ENCODE data around the gene TNC. TPM values are rescaled to one million over a fixed set of nuclear protein-coding genes. Genes with fewer than 3 reads are reported as not detected.

Gene TNC
- total RNA-seq, 4 donors from 2014 or later, result 79.7 to 242 (median 161) TPM

- intact Hi-C loops (cut with DNase I; ENCODE audit: low total_unique reads), result no loop called here
Observed at GRCh38 chr9:115090486-115090885, 27.5 kb downstream of the TNC start.

GRCh38 chr9:115088860-115089259 is 29.1 kb downstream of the TNC start:
- H3K27ac ChIP-seq, result peak overlapping the region in 1 of 2 donors; percentile 48
- intact Hi-C loops (cut with DNase I; ENCODE audit: low total_unique reads), result no loop called here
- no peak for DNase-seq
- no peaks in the 10 kb centered on the region for H3K36me3 ChIP-seq
- no peaks in the 10 kb centered on the region for H3K9me3 ChIP-seq
- H3K27me3 ChIP-seq, result no peaks in the 10 kb centered on the region
- no peak overlapping the region for H3K4me3 ChIP-seq
- no peak for TF ChIP-seq POLR2A (IDR thresholded peaks at IDR 0.05)
- no peaks in the 10 kb centered on the region for H3K4me1 ChIP-seq

More at GRCh38 chr9:115090486-115090885, 27.5 kb downstream of the TNC start:
- H3K9me3 ChIP-seq, result no peaks in the 10 kb centered on the region
- TF ChIP-seq POLR2A (IDR thresholded peaks at IDR 0.05) (no peak), CTCF (IDR thresholded peaks at IDR 0.05) (no peak)
- peak overlapping the region in 1 of 2 donors; percentile 48 for H3K27ac ChIP-seq
- no peaks in the 10 kb centered on the region for H3K27me3 ChIP-seq
- H3K4me1 ChIP-seq, result no peaks in the 10 kb centered on the region
- DNase-seq, result no peak
- H3K4me3 ChIP-seq, result no peak overlapping the region
- H3K36me3 ChIP-seq, result no peaks in the 10 kb centered on the region

GRCh38 chr9:115086886-115087285 is 31.1 kb downstream of the TNC start:
- Histone ChIP-seq H3K36me3 (no peaks in the 10 kb centered on the region), H3K4me3 (no peak overlapping the region), H3K27ac (no peak overlapping the region), H3K9me3 (no peaks in the 10 kb centered on the region), H3K4me1 (no peaks in the 10 kb centered on the region), H3K27me3 (no peaks in the 10 kb centered on the region)
- TF ChIP-seq POLR2A (IDR thresholded peaks at IDR 0.05), result no peak
- TF ChIP-seq CTCF (IDR thresholded peaks at IDR 0.05), result no peak
- intact Hi-C loops (cut with DNase I; ENCODE audit: low total_unique reads), result no loop called here
- DNase-seq, result no peak

- intact Hi-C loops (cut with DNase I; ENCODE audit: low total_unique reads), result no loop called here
- no peak for TF ChIP-seq POLR2A (IDR thresholded peaks at IDR 0.05)
- TF ChIP-seq CTCF (IDR thresholded peaks at IDR 0.05), result no peak
- DNase-seq, result no peak
- no peaks in the 10 kb centered on the region for H3K36me3 ChIP-seq
- no peaks in the 10 kb centered on the region for H3K4me1 ChIP-seq
- H3K27me3 ChIP-seq, result no peaks in the 10 kb centered on the region
- H3K4me3 ChIP-seq, result no peak overlapping the region
- H3K27ac ChIP-seq, result no peak overlapping the region
- no peaks in the 10 kb centered on the region for H3K9me3 ChIP-seq
Observed at GRCh38 chr9:115086461-115086860, 31.5 kb downstream of the TNC start.

- no peak overlapping the region for H3K27ac ChIP-seq
- no peak for DNase-seq
- intact Hi-C loops (cut with DNase I; ENCODE audit: low total_unique reads), result no loop called here
- no peaks in the 10 kb centered on the region for H3K4me1 ChIP-seq
- H3K27me3 ChIP-seq, result no peaks in the 10 kb centered on the region
- H3K9me3 ChIP-seq, result no peaks in the 10 kb centered on the region
- TF ChIP-seq POLR2A (IDR thresholded peaks at IDR 0.05), result no peak
- H3K4me3 ChIP-seq, result no peak overlapping the region
- no peaks in the 10 kb centered on the region for H3K36me3 ChIP-seq
Observed at GRCh38 chr9:115085773-115086377, 32.1 kb downstream of the TNC start.

- H3K36me3 ChIP-seq, result no peaks in the 10 kb centered on the region
- DNase-seq, result no peak
- TF ChIP-seq CTCF (IDR thresholded peaks at IDR 0.05), result no peak
- TF ChIP-seq POLR2A (IDR thresholded peaks at IDR 0.05), result no peak
- H3K9me3 ChIP-seq, result no peaks in the 10 kb centered on the region
- H3K4me1 ChIP-seq, result no peaks in the 10 kb centered on the region
- no peak overlapping the region for H3K27ac ChIP-seq
- H3K27me3 ChIP-seq, result no peaks in the 10 kb centered on the region
- H3K4me3 ChIP-seq, result no peak overlapping the region
- intact Hi-C loops (cut with DNase I; ENCODE audit: low total_unique reads), result no loop called here
Observed at GRCh38 chr9:115084709-115085108, 33.2 kb downstream of the TNC start.
